NOMO-1 (cell line): ENCODE data around the gene AKAP13.

Experiments
- DNase-seq, 2 experiments: peaks; one replicate each; lab custom pipeline; 2025; ENCODE audit not compliant: unreplicated experiment in 2 of 2; lab: John Stamatoyannopoulos, UW

Gene AKAP13

DNA sequence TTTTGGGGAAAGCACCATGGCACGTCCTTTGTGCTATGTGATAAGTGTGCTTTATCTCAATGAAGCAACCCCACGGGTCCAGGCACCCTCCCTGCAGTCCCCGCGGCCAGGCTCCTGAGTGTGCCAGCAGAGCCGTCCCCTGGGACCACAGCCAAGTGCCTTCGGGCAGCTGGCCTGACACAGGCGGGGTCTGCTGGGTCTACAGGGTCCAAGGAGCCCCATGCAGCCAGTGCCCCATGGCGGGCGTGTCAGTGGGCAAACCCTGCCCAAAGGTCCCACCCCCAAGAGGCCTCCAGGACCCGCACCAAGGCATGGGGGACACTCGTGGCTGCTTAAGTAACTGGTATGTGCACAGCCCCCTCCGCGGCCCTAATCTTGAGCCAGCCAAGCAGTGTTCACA lies 379.0 kb downstream of the AKAP13 start:
- no peak for DNase-seq

DNA sequence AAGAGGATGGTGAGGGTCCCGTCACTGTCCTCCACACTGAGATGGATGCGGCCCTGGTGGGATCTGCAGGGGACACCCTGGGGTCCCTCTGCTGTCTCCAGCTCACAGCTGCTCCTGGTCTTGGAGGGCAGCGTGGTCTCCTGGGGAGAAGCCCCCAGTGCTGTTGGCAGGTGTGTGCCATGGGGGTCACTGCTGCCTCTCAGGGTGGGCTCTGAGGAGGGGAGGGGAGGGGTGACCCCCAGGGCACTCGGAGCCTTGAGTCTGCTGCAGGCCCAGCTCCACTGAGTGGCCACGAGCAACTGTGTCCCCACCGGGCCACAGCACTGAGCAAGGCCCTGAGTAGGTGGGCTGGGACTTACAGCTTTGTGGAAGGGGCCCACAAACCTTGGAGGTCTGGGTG lies 379.6 kb downstream of the AKAP13 start:
- DNase-seq: no peak

DNA sequence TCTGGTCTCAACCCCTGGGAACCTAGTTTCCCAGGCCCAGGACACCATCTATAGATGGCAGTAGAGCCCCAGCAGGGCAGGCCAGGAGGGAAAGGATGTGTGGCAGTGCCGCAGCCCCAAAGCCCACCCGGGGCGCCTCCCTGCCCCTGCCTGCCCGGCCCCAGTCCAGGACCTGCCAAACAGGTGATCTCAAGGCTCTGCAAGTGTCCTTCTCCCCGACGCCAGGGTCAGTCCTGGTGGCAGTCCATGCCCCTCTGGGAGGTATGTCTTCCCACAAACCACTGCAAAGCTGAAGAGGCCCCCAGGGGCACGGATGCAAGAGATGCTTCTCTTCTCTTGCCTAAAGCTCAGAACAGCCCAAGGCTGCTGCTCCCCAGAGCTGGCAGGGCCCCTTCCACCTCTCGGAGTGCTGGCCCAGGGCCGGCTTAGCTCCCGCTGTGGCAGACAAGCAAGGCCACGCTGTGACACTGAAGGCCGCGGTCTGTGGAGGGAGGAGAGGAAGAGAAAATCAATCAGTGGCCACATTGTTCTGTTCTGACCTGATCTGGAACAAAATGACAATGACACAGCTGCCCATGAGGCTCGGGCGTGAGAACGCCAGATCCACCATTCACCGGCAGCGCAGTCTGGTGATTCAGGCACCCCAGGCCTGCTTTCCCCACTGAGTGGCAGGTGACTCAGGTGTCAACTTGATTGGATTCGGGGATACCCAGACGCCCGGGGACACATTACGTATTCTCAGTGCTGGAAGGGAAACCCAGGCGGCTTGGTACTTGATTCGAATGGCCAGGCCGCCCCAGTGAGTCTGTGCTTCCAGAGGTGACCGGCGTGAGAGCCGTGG lies 380.3 kb downstream of the AKAP13 start:
- no peak for DNase-seq

DNA sequence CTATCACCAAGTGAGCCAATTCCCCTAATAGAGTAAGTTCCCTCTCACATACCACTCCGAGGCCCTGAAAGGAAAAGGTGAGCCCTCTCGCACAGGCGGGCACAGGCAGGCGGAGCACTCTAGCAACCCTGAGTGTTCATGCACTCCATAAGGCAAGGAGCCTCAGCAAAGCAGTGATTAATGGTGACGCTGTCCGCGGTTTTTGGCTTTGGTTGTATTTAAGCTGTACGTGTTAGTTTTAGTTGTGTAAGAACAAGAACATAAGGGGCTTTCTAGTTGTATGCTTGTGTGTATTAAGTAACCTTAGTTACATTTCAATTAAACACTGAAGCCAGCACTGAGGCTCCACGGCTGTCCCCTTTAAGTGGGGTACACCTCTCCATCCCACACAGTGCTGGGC lies 381.2 kb downstream of the AKAP13 start:
- no peak for DNase-seq

DNA sequence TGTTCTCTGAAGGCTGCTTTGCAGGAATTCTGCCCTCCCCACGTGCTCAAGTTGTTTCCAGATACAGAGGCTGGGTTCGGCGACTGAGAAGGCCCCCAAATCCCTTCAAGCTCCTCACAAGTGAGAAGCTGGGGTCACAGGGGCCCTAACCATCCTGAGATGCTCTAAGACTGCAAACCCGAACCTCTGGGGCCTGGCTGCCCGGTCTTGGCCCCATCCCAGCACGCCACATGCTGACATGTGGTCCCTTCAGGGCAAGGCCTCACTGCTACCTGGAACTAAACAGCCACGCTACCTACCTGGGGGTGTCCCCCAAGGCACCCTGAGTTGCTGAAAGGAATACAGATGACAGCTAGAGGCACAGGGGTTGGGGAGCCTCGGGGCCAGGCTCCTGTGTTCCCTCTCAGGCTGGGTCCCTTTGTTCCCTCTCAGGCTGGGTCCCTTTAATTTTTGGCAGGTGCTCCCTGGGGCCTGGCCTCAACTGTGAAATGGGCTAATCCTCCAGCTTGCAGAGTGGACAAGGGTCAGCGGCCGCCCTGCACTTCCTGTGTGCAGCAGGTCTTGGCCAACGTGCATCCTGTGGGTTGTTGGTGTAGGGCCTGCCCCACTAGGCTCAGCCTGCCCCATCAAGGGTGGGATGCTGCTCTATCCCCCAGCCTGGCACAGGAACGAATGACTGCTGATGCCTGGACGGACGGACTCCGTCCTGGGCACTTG lies 381.8 kb downstream of the AKAP13 start:
- no peak for DNase-seq

DNA sequence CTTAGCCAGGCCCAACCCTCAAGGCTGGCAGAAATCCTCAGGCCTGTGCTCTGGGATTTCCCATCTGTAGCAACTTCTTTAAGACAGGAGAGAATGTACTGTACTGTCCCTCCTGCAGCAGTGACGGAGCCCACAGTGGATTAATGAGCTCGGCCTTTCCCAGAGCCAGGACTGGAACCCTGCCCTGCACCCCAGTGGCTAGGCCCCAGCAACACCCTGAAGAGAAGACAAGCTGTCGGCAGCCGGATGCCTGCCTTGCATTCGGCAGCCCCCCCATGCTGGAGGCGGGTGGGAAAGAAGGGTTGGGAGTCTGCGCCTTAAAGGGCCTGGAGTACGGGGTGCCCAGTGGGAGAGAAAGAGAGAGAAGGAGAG lies 382.3 kb downstream of the AKAP13 start:
- no peak for DNase-seq

DNA sequence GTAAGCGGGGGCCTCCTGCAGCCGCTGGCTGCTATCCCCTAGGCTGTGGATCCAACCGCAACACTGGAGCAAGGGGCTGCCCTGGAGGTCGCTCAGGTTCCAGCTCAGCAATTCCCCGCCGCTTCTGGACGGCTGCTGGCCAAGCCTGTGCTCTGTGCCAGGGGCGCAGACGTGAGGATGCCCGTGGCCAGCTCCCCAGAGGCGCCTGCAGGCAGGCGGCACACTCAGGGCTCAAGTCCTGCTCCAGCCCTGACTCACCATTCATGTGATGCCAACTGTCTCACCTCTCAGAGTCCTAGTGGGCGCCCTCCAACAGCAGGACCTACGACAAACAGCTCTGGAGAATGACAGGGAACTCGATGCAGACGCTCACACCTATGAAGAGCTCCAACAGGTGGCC lies 382.8 kb downstream of the AKAP13 start:
- no peak for DNase-seq

DNA sequence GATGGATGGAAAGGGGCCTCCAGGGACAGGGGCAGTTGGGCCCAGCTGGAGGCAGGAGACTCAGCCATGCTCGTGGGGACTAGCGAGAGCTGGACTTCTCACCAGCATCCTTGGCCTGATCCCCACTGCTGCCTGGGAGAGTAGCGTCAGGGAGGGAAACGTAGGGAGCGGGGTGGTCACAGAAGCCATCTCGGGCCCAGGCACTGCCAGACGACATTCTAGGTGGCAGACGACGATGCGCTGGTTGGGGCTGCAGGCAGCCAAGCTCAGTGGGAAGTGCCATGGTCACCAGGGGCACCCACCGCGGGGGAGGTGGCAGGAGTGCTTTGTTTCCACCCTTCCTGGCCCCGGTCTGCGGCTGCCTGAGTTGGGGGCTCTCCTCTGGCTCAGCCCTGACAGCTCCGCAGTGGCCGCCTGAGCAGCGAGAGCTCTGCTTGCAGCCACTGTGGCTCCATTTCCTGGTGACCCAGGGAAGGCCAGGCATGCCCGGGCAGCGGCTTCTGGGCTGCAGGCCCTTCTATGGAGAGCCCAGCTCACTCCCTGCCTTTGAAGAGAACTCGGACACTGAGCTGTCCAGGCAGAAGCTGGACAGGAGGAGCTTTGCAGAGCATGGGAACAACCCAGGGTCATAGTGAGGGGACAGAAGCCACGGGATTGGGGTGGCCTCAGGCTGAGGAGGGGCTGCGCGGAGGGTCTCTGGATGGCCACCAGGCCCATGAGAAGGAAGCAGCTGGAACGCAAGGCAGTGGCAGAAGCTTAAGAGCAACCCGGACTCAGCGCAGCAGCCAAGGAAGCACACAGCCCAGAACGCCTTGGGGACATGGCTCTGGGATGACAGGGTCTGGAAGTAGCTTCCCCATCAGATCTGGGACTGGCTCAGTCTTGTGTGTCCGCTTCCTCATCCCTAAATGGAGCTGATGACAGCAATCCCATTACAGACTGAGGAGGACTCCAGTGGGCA lies 383.6 kb downstream of the AKAP13 start:
- DNase-seq: no peak

DNA sequence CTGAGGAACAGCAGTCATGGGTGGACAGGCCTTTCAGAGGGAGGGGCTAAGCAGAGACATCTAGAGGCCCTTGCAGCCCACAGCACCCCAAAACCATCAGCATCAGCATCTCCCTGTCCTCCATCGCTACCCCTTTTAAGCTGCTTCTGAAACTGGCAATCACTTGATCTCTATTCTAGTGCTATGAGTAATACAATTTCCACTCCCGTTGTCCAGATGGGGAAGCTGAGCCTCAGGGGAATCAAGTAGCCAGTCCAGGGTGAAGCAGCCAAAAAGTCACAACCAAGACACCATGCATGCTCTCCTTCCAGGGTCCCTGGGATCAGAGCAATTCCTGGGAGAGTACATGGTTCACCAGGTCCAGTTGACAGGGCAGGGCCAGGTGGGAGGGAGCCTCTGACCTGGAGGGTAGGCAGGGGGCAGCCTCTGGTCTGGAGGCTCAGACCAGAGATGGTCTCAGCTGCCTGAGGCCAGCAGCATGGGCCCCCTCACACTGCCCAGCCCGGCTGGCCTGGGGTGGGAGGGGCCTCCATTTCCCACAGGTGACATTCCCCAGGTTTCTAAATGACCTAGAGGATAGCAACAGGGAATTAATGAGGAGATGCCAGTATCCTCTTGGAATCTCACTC lies 384.4 kb downstream of the AKAP13 start:
- DNase-seq: no peak

DNA sequence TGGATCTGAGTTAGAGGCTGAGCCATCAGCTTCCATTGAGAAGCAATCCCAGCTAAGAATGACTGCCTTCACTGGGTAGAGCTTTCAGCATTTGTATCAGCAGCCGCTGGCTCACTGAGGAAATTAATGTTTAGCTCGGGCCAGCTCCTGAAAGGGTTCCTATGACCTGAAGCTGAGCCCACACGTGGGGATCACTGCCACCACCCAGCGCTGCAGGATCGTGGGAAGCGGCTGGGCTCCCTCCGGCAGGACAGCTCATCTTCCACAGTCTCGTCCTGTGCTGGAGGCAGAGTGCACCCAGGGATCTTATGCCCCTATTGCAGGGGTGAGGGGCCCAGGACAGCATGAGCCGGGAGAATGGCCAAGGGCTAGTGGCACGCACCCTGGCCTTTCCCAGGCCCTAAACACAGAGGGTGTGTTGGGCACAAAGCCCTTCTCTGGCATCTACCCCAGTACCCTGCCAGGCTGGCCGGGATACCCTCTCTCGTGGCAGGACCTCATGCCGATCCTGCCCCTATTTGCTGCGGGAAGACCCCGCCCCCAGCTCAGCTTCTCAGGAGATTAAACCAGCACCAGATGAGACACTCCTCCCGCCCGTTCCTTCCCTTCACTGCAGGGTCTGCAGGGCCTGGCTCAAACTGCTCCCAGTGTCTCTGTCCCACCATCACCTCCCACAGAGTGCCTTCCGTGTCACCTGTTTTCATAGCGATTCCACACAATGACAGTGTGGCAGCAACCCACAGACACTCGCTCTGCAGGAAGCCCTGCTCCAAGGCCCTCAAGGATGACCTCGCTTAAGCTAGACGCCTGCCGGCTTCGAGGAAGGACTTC lies 385.8 kb downstream of the AKAP13 start:
- DNase-seq: no peak

DNA sequence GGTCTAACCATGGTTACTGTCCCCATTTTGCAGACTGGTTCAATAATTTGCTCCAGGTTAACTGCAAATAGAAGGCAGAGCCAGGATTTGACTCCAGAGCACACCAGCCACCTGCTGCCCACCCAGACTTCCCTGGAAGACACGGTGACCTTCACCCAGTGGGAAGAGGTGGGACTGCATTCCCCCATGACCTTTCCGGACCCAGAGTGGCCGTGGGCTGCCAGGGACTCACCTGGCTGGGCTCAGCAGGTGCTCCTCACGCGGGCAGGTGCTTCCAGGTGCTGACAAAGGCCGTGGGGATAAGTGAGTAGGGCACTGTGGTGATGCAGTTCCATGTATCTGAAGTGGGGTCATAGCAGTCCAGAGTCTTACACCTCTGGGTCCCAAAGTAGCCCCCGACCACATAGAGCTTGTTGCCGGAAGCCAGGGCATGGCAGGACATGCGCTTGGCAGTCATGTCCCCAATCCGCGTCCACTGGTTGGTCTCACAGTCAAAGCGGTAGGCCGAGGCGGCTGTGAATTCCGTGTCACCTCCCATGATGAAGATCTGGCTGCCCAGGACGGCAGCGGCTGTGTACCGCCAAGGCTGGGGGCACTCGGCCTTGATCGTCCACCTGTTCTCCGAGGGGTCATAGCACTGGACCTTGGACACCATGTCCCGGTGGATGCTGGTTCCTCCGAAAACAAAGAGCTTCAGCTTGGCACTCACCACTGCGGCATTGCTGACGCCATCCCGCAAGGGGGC lies 387.6 kb downstream of the AKAP13 start:
- DNase-seq: no peak

DNA sequence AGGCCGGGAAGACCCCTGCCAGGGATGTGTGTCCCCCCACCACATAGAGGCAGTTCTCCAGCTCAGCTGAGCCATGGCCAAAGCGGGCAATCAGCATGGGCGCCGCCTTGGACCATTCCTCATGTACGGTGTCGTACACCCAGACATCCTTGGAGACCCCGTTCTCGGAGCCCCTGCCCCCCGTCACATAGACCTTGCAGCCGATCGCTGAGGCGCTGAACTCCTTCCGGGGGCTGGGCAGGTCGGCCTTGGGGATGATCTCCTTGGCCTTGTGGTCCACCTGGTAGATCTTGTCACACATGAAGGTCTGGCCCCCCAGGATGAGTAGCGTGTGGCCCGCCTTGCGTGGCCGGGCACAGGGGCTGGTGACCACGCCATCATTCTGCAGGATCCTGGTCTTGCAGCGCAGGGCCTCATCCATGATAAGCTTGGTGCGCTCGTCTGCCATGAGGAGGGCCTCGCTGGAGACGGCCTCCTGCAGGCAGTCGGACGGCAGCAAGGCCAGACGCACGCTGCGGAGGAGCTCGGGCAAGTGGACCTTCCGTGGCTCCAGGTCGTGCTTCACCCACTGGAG lies 388.3 kb downstream of the AKAP13 start:
- DNase-seq: no peak

DNA sequence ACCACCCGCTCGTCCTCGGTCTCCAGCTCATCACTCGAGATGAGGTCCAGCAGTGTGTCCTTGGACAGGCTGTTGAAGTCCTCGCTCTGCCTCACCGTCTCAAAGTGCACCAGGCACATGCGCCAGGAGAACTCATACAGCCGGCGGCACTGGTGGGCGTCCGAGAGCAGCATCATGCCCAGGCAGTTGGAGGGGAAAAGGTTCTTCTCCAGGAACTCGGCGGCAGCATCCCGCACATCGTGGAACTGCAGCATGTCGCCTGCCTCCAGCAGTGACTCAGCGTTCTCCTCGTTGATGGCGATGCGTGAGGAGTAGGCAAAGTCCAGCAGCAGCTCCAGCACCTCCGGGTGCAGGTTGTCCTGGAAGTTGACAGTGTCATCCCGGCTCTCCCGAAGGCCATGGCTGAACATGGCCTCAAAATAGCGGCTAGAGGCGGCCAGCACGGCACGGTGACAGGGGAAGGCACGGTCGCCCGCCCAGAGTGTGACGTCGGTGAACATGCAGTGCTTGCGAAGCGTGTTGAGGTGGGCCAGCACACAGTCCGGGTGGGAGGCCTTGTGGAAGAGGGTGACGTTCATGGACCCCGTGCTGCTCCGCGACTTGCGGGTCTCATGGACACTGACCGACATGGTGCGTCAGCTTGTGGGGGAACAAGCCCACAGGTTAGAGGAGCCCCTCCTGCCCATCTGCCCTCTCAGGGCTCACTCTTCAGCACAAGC lies 388.9 kb downstream of the AKAP13 start:
- no peak for DNase-seq

DNA sequence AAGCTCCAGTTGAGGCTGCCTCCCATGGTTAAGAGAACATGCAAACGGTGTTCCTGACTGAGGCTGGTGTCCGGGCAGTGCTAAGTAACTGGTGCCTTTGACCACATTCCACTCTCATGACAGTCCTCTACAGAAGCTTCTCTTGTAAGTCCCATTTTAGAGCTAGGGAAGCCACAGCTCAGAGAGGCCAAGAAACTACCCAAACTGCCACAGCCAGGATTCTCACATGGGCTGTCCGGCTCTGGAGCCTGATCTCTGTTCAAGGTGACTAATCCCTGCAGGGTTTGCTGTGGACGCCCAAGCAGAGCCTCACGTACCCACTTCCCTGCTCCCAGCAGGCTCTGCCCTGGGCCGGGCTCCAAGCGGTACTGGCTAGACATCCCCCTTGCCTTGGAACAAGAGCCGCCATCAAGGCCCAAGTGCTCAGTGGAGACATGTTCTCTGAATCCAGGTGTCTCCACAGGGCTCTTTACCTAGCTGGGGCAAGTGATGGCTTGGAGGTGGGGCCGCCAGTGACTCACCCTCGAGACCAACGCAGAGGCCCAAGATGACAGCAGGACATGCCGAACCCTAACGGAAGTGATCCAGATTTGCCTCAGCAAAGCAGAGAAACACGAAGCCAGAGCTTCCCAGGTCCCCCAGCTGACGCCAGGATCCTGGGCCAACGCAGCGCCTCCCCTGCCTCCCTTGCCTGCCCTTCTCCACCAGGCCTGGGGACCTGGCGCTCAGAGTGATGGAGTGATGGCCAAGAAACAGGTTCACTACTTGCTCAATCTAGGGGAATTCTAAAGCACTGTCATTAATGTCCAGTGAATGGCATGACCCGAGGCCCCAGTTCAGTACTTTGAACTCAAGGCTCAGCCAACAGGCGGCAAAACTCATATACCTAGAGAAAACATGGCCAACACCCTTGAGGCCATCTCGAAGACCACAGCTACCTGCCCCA lies 390.0 kb downstream of the AKAP13 start:
- no peak for DNase-seq

DNA sequence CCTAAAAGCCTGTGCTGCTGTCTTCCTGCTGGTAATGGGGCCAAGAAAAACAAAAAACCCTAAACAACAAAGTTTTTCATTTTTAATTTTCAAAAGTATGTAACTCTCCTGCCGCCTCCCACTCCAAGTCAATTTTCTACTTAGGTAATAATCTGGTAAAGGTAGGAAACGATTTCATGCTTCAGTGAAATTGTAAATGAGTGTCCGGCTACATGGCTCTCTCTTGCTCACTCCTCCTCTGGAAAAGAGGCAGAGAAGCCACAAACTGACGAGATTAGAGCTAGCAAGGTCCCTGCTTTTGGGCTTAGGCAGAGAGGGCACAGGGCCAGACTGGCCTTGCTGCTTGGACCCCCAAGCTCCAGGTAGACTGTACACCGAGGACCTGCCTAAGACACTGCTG lies 390.9 kb downstream of the AKAP13 start:
- no peak for DNase-seq

DNA sequence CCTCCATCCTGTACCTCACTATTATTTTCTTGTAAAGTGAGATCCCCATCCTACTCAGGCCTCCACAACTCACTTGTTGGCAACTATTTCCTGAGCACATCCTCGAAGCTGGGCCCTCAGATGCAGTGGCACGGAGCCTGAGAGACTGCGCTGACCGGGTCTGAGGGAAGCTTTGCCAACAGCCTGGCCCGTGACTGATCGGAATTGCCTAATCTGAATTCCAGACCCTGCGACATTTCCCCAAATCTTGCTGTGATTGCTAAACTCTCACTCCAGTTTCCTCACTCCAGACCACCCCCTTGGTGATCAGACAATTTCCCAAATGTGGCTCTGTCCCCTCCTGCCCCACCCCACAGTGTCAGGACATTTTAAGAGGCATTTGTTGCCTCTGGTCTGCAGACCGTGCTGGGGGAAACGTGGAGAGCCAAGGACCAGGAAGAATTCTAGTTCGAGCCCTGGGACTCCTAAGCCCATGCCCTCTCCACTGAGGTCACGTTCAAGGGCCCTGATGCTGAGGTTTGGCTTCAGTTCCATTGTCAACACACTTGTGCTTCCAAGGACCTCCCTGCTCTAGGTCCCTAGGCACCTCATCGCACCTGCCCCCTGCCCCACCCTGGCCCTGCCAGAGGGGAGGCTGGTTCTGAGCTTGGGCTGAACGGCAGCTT lies 391.5 kb downstream of the AKAP13 start:
- DNase-seq: no peak

DNA sequence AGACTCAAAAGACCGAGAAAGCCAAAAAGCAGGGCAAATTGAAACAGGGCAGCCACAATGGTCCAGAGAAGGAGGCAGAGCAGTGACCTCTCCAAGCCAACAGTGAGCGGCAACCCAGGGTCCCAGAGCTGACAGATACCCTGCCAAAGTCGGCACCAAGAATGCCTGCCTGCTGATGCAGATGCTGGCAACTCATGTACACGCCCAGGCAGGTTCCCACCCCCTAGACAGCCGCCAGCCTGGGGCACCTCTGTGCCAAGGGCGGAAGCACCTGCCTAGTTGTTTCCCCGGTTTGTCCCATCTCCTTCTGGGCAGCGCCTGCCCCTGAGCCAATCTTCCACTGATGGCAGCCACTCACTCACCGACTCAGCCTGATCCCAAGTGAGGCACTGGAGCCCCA lies 392.3 kb downstream of the AKAP13 start:
- no peak for DNase-seq
